Colonic mucosa (tissue), 4 donors: ENCODE results near the gene CCND1. TPM values are rescaled to one million over a fixed set of nuclear protein-coding genes. Genes with fewer than 3 reads are reported as not detected.

Experiments used
- DNase-seq: peaks from one replicate; pipeline ENCODE4 v3.0.0-alpha.2; 2020
- H3K27ac ChIP-seq: fragments of 200-600 bp; one replicate; pipeline ENCODE4 v1.8.0; 2021
- H3K27me3 ChIP-seq: fragments of 200-600 bp; one replicate; pipeline ENCODE4 v1.8.0; 2021
- H3K36me3 ChIP-seq: fragments of 200-600 bp; one replicate; pipeline ENCODE4 v1.8.0; 2021
- H3K4me1 ChIP-seq: fragments of 200-600 bp; one replicate; pipeline ENCODE4 v1.8.0; 2021; ENCODE audit warnings: mild to moderate bottlenecking
- H3K4me3 ChIP-seq: fragments of 200-600 bp; one replicate; pipeline ENCODE4 v1.8.0; 2021
- H3K9ac ChIP-seq, 2 donors: one replicate each; pipeline ENCODE4 v1.7.0; 2013; ENCODE audit warnings: control low read depth in 2 of 2, low read depth in 2 of 2, low read length in 2 of 2
- H3K9me3 ChIP-seq: fragments of 200-600 bp; one replicate; pipeline ENCODE4 v1.8.0; 2021
- intact Hi-C: fragments of 100-400 bp; cut with DNase I; formaldehyde crosslinking; loops from one replicate; pipeline ENCODE4 v1.14.1; 2022
- total RNA-seq, 2 donors: library from RNA; stranded (reverse); fragmentation: NEBNext Ultra II Directional in 1 of 2; extraction: Animal tissue kit (Norgen Biotek cat#: 25700) in 1 of 2; gene quantifications; one replicate each; pipeline ENCODE4 v1.2.1, GENCODE V29; 2021
- TF ChIP-seq, protein P1 (sequence below): fragments of 200-600 bp; IDR thresholded peaks from one replicate; pipeline ENCODE4 v1.8.0; 2022; ENCODE audit warnings: antibody characterized with exemption, mild to moderate bottlenecking
- donor health status: healthy.
- donor health status: DM: no; HTN: no; CAD: no.
- donor health status: DM: no; HTN: no; CAD: no.

The CCND1 gene
- total RNA-seq, 2 donors from 2014 or later = 59.7 to 94.6 TPM

DNA sequence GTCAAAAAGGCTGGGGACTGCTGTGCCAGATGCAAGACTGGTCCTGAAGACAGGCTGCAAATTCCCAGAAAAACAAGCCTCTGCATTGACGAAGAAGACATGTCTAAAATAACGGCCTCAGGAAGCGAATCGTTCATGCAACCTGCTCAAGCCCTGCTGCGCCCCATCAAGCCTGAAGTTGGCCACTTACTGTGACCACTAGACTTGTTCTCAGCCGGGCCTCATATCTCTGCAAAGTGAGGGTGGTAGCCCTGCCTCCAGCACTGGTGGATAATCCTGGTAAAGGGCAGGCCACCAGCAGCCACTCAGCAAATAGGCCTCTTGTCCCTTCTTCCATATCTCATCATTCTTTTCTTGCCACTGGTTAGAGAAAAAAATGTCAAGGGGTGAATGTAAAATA is 22.4 kb downstream of the CCND1 start:
- no peaks in the 10 kb centered on the region for H3K27me3 ChIP-seq
- H3K9ac ChIP-seq = no peak overlapping the region
- no peak overlapping the region for H3K27ac ChIP-seq
- TF ChIP-seq, protein P1, sequence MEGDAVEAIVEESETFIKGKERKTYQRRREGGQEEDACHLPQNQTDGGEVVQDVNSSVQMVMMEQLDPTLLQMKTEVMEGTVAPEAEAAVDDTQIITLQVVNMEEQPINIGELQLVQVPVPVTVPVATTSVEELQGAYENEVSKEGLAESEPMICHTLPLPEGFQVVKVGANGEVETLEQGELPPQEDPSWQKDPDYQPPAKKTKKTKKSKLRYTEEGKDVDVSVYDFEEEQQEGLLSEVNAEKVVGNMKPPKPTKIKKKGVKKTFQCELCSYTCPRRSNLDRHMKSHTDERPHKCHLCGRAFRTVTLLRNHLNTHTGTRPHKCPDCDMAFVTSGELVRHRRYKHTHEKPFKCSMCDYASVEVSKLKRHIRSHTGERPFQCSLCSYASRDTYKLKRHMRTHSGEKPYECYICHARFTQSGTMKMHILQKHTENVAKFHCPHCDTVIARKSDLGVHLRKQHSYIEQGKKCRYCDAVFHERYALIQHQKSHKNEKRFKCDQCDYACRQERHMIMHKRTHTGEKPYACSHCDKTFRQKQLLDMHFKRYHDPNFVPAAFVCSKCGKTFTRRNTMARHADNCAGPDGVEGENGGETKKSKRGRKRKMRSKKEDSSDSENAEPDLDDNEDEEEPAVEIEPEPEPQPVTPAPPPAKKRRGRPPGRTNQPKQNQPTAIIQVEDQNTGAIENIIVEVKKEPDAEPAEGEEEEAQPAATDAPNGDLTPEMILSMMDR = no peak
- DNase-seq = no peak
- intact Hi-C loops = no loop called here
- no peak overlapping the region for H3K4me3 ChIP-seq
- H3K4me1 ChIP-seq = no peaks in the 10 kb centered on the region
- no peaks in the 10 kb centered on the region for H3K36me3 ChIP-seq
- no peaks in the 10 kb centered on the region for H3K9me3 ChIP-seq

DNA sequence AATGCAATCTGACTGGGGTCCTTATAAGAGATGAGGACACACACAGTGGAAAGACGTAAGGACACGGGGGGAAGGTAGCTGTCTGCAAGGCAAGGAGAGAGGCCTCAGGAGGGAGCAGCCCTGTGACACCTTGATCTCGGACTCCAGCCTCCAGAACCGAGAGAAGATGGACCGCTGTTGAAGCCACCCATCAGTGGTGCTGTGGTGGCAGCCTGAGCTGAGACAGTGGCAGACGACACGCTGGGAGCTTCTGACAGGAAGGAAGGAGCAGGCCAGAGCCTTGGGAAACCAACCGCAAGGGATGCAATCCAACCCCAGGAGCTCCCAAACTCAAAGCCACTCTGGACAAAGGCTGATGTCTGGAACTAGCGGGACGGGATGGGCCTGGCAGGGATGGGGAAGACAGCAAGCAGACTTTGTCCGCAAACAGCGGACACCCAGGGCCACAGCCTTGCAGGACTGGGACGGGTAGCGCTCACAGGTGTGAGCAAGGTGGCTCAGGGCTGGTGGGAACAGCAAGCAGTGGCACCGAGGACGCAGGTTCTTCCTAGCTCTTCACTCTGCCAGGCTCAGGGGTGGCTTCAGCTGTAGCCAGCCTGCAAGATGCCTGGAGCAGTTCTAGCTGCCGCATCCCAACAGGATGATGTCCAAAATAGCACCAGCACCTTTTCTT is 23.3 kb downstream of the CCND1 start:
- intact Hi-C loops = no loop called here
- Histone ChIP-seq H3K4me1 (no peaks in the 10 kb centered on the region), H3K27me3 (no peaks in the 10 kb centered on the region), H3K9ac (no peak overlapping the region), H3K27ac (no peak overlapping the region), H3K4me3 (no peak overlapping the region), H3K9me3 (no peaks in the 10 kb centered on the region), H3K36me3 (no peaks in the 10 kb centered on the region)
- DNase-seq = no peak
- TF ChIP-seq, protein P1 = no peak

DNA sequence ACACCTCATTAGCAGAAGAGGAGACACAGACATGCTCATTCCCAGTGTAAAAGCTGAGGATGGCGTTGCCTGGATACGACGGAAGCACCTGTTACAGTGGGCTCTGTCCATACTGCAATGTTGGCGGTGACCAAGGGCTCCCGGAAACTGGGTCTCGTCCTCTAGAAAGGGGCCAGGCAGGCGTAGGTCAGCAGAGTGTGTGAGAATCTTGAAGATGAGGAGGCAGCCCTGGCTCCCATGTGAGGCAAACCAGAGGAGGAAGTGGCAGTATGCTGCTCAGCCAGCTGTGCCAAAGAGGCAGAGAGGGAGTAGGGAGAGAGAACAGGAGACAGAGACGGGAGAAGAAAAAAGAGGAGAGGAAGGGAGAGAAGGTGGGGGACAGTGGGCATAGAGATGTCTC is 23.9 kb downstream of the CCND1 start:
- Histone ChIP-seq H3K27me3 (no peaks in the 10 kb centered on the region), H3K36me3 (no peaks in the 10 kb centered on the region), H3K9me3 (no peaks in the 10 kb centered on the region), H3K9ac (no peak overlapping the region), H3K27ac (no peak overlapping the region), H3K4me1 (no peaks in the 10 kb centered on the region), H3K4me3 (no peak overlapping the region)
- DNase-seq = no peak
- TF ChIP-seq, protein P1 = no peak
- intact Hi-C loops = no loop called here

DNA sequence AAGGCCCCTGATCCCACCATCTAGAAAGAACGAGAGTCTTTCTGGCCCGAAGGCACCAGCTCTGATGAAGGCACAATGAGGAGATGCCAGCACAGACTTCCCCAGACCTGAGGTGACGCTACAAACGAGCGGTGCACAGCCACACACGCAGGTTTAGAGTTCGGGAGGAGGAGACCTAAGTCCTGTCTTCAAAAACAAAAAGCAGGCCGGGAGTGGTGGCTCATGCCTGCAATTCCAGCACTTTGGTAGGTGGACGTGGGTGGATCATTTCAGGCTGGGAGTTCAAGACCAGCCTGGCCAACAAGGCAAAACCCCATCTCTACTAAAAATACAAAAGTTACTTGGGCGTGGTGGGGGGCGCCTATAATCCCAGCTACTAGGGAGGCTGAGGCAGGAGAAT is 24.7 kb downstream of the CCND1 start:
- H3K27ac ChIP-seq = no peak overlapping the region
- H3K9ac ChIP-seq = no peak overlapping the region
- no peaks in the 10 kb centered on the region for H3K9me3 ChIP-seq
- intact Hi-C loops = no loop called here
- TF ChIP-seq, protein P1 = no peak
- no peaks in the 10 kb centered on the region for H3K4me1 ChIP-seq
- no peaks in the 10 kb centered on the region for H3K27me3 ChIP-seq
- no peaks in the 10 kb centered on the region for H3K36me3 ChIP-seq
- no peak for DNase-seq
- no peak overlapping the region for H3K4me3 ChIP-seq

DNA sequence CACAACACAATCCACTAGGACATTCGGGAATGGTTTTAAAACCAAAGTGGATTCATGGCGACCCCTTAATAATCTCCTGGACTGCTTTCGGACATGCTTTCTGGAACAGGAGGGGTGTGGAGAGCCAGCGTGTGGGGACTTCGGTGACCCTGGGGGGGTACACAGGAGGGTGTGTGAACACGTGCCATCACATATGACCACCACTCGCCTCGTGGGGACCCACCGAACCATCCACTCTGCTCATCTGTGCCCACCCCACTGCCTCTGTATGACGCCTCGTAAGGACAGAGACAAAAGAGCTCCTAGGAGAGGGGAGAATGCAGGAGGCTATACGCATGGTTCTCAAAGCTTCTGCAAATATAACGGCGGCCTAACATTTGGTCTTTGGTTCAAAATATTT is 25.3 kb downstream of the CCND1 start:
- no peaks in the 10 kb centered on the region for H3K27me3 ChIP-seq
- intact Hi-C loops = no loop called here
- H3K27ac ChIP-seq = no peak overlapping the region
- H3K4me1 ChIP-seq = no peaks in the 10 kb centered on the region
- TF ChIP-seq, protein P1 = no peak
- H3K4me3 ChIP-seq = no peak overlapping the region
- no peak overlapping the region for H3K9ac ChIP-seq
- H3K9me3 ChIP-seq = no peaks in the 10 kb centered on the region
- DNase-seq = no peak
- H3K36me3 ChIP-seq = no peaks in the 10 kb centered on the region
